Measurements from ENCODE around the gene GABARAPL2. TPM values are rescaled to one million over a fixed set of nuclear protein-coding genes. Genes with fewer than 3 reads are reported as not detected.
"Not testable (repeated sequence)": the region's sequence is repeated elsewhere in the genome, so short reads cannot be mapped to it uniquely, and the experiment has no call there.

The GABARAPL2 gene
- total RNA-seq, 1 experiment from 2014 or later = 76.9 TPM

DNA sequence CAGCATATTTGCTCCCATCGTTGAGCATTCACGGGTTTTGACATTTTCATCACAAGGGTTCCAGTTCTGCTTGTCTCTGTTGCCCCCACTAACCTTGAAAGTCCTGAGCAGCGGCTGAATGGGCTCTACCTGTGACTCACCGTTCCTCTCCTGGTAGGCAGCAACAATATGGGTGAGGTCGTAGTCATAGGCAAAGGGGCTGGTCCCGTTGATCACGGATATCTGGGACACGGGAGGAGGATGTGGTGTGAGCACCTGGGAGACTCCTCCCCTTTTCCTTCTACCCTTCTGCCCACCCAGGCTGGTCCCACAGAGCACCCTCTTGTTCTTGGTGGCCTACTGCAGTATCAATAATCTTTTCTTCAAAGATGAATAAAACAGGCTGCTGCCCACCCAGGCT lies 23.7 kb upstream of the GABARAPL2 start:
- H3K9ac ChIP-seq (ENCODE audit: low read length); H3K79me2 ChIP-seq (ENCODE audit: insufficient read depth, low read length); BruUV-seq (replicated peaks); H3K27me3 ChIP-seq (ENCODE audit: insufficient read depth, low read length); H3K4me1 ChIP-seq (ENCODE audit: control insufficient read depth in 1 of 2, insufficient read depth in 2 of 2, low read length in 2 of 2); H3K4me2 ChIP-seq (ENCODE audit: low read length); H4K20me1 ChIP-seq (ENCODE audit: insufficient read depth); H2AFZ ChIP-seq (ENCODE audit: low read depth, low read length, poor library complexity, severe bottlenecking); H3K36me3 ChIP-seq (ENCODE audit: control insufficient read depth in 1 of 2, insufficient read depth in 2 of 2, low read length in 2 of 2); POLR2A ChIA-PET; H3K9me2 ChIP-seq (ENCODE audit: insufficient read depth); H3K27ac ChIP-seq (ENCODE audit: low read depth, low read length); H3K4me3 ChIP-seq (replicated peaks in 1 of 2; ENCODE audit: low read depth in 1 of 2, low read length in 2 of 2); intact Hi-C loops (cut with micrococcal nuclease); DNase-seq (ENCODE audit: low read depth, low spot score); ATAC-seq; RAD21 ChIA-PET (ENCODE audit: low non-redundant PET in 1 of 2, low total read pairs in 2 of 2, uncharacterized antibody in 2 of 2, unreplicated experiment in 2 of 2); H3K9me3 ChIP-seq (ENCODE audit: control insufficient read depth in 1 of 2, insufficient read depth in 1 of 2, low read depth in 1 of 2, low read length in 2 of 2): not testable (repeated sequence)
- CTCF ChIA-PET = interaction anchor here (1.4 kb wide), 1 partner anchor 25 kb away, joined by 7 read pairs; no protein-coding TSS in a partner anchor

DNA sequence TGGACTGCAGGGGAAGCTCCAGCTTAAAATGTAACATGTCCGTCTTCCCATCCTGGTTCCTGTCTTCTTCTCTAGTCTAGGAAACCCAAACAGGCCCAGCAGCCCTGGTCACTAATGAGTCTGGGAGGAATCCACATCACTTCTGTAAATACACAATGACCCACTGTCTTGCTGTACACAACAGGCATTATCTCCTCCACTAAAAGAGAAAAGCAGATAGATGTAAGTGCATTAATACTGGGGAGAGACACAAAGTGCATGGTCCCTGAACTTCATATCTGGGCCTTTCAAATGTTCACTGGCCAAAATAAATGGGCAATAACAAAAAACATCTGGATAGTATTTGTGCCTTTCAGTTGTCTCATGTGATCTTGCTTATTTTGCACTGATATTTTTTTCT lies 20.3 kb upstream of the GABARAPL2 start:
- H3K4me3 ChIP-seq (replicated peaks in 1 of 2; ENCODE audit: low read depth in 1 of 2, low read length in 2 of 2); H2AFZ ChIP-seq (ENCODE audit: low read depth, low read length, poor library complexity, severe bottlenecking); intact Hi-C loops (cut with micrococcal nuclease); H3K79me2 ChIP-seq (ENCODE audit: insufficient read depth, low read length); H4K20me1 ChIP-seq (ENCODE audit: insufficient read depth); H3K4me2 ChIP-seq (ENCODE audit: low read length); RAD21 ChIA-PET (ENCODE audit: low non-redundant PET in 1 of 2, low total read pairs in 2 of 2, uncharacterized antibody in 2 of 2, unreplicated experiment in 2 of 2); H3K9me2 ChIP-seq (ENCODE audit: insufficient read depth); H3K36me3 ChIP-seq (ENCODE audit: control insufficient read depth in 1 of 2, insufficient read depth in 2 of 2, low read length in 2 of 2); H3K27ac ChIP-seq (ENCODE audit: low read depth, low read length); H3K9ac ChIP-seq (ENCODE audit: low read length); ATAC-seq; DNase-seq (ENCODE audit: low read depth, low spot score); H3K27me3 ChIP-seq (ENCODE audit: insufficient read depth, low read length); BruUV-seq (replicated peaks); H3K4me1 ChIP-seq (ENCODE audit: control insufficient read depth in 1 of 2, insufficient read depth in 2 of 2, low read length in 2 of 2); H3K9me3 ChIP-seq (ENCODE audit: control insufficient read depth in 1 of 2, insufficient read depth in 1 of 2, low read depth in 1 of 2, low read length in 2 of 2); POLR2A ChIA-PET: not testable (repeated sequence)
- CTCF ChIA-PET = interaction anchor here (0.7 kb wide), 1 partner anchor 28 kb away, joined by 3 read pairs; no protein-coding TSS in a partner anchor

DNA sequence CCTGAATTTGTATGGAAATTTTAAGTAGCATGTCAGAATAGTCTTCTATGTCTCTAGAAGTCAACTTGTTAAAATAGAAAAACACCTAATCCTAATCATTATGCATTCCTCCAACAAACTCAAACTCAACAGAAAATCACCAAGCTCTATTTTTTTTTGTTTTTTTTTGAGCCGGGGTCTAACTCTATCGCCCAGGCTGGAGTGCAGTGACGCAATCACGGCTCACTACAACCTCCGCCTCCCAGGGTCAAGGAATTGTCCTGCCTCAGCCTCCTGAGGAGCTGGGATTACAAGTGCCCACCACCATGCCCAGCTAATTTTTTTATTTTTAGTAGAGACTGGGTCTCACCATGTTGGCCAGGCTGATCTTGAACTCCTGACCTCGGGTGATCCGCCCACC lies 19.9 kb upstream of the GABARAPL2 start:
- no peak overlapping the region for H3K4me2 ChIP-seq (ENCODE audit: low read length)
- no peaks in the 10 kb centered on the region; a peak in 1 of 4 replicates for H3K36me3 ChIP-seq (ENCODE audit: control insufficient read depth in 1 of 2, insufficient read depth in 2 of 2, low read length in 2 of 2)
- no peak overlapping the region for H3K27ac ChIP-seq (ENCODE audit: low read depth, low read length)
- H3K9ac ChIP-seq (ENCODE audit: low read length) = no peak overlapping the region
- DNase-seq (ENCODE audit: low read depth, low spot score) (no peak), ATAC-seq (no peak)
- intact Hi-C loops (cut with micrococcal nuclease) = no loop called here
- ChIA-PET RAD21 (ENCODE audit: low non-redundant PET in 1 of 2, low total read pairs in 2 of 2, uncharacterized antibody in 2 of 2, unreplicated experiment in 2 of 2) (no interaction called here), CTCF (interaction anchor here (0.6 to 0.7 kb wide), 2 partner anchors 29 to 57 kb away, joined by 3 to 4 read pairs; no protein-coding TSS in a partner anchor), POLR2A (no interaction called here)
- H3K79me2 ChIP-seq (ENCODE audit: insufficient read depth, low read length) = no peaks in the 10 kb centered on the region
- H3K4me1 ChIP-seq (ENCODE audit: control insufficient read depth in 1 of 2, insufficient read depth in 2 of 2, low read length in 2 of 2) = peaks cover 0 to 5% of the 10 kb centered on the region in 2 experiments; a peak in 1 of 4 replicates
- no peaks in the 10 kb centered on the region for H3K27me3 ChIP-seq (ENCODE audit: insufficient read depth, low read length)
- H3K9me2 ChIP-seq (ENCODE audit: insufficient read depth) = no peaks in the 10 kb centered on the region
- TF ChIP-seq YY1 (IDR thresholded peaks at IDR 0.05; ENCODE audit: extremely low read depth, insufficient replicate concordance, low read depth, low read length) (no peak), POLR2AphosphoS5 (IDR thresholded peaks at IDR 0.05; ENCODE audit: low read depth, low read length) (no peak), SIN3A (IDR thresholded peaks at IDR 0.05; ENCODE audit: low read depth) (no peak), ZFX (IDR thresholded peaks at IDR 0.05) (no peak), POLR2A (IDR thresholded peaks at IDR 0.05; ENCODE audit: borderline replicate concordance, extremely low read depth, insufficient read depth, insufficient read length) (no peak), ELF1 (IDR thresholded peaks at IDR 0.05; ENCODE audit: borderline replicate concordance, low read depth) (no peak), TCF7L2 (IDR thresholded peaks at IDR 0.05; ENCODE audit: borderline replicate concordance, extremely low read depth, insufficient read depth, insufficient read length) (no peak), JUND (IDR thresholded peaks at IDR 0.05) (no peak), EZH2phosphoT487 (IDR thresholded peaks at IDR 0.05; ENCODE audit: borderline replicate concordance) (no peak), CBX3 (IDR thresholded peaks at IDR 0.05; ENCODE audit: low read depth) (no peak), SP1 (IDR thresholded peaks at IDR 0.05; ENCODE audit: low read depth) (no peak), ZNF274 (IDR thresholded peaks at IDR 0.05; ENCODE audit: low read depth, low read length) (no peak)
- BruUV-seq (replicated peaks) = no TSS peak
- no peaks in the 10 kb centered on the region for H4K20me1 ChIP-seq (ENCODE audit: insufficient read depth)
- no peaks in the 10 kb centered on the region for H3K9me3 ChIP-seq (ENCODE audit: control insufficient read depth in 1 of 2, insufficient read depth in 1 of 2, low read depth in 1 of 2, low read length in 2 of 2)
- H2AFZ ChIP-seq (ENCODE audit: low read depth, low read length, poor library complexity, severe bottlenecking) = no peak overlapping the region
- no peak overlapping the region for H3K4me3 ChIP-seq (replicated peaks in 1 of 2; ENCODE audit: low read depth in 1 of 2, low read length in 2 of 2)

Measured in HCT116 (cell line).